A673 (cell line): ENCODE results near the gene TRIP12.

Experiments
- CTCF ChIP-seq: fragments of 300-800, 200-600 bp; sonication (generic); conservative IDR thresholded peaks from 2 replicates; pipeline ENCODE4 v1.5.1; 2017; ENCODE audit warnings: low read depth, mild to moderate bottlenecking, antibody characterized with exemption, low read length, moderate library complexity, mixed read lengths
- EZH2 ChIP-seq: fragments of 200-600 bp; sonication (generic); IDR thresholded peaks from 2 replicates; pipeline ENCODE4 v1.6.1; 2017; ENCODE audit warnings: borderline replicate concordance, low read depth, mild to moderate bottlenecking, mixed read lengths, antibody characterized with exemption, low read length; ENCODE audit not compliant: poor library complexity, severe bottlenecking

DNA sequence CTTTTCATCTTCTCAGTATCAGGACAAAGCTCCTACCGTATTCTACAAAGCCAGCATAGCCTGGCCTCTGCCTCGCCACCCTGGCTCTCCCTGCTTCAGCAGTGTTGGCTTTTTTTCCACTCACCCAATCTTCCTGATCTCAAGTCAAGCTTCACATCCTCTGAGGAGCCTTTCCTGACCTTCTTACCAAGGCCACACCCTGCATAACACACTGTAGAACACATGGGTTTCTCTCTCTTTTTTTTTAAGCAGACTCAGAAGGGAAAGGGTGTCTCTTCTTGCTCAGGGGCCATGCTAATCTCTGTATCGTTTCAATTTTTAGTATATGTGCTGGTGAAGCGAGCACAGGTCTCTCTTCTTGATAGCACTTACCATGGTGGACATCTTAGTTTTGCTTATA is 15.7 kb upstream of the TRIP12 start:
- TF ChIP-seq CTCF = no peak
- no peak for TF ChIP-seq EZH2
